ENCODE data around the gene HOXB9.

GRCh38 chr17:48634493-48635208 is 8.5 kb upstream of the HOXB9 start:
- TF ChIP-seq POLR2A (IDR thresholded peaks at IDR 0.05; ENCODE audit: low read length) (no peak), GATA1 (IDR thresholded peaks at IDR 0.05; ENCODE audit: low read depth, low read length) (no peak)

Measured in erythroblast (primary cell).